HG02884 (cell line): ENCODE results near the gene KLHL36.
"Not testable (repeated sequence)": the region's sequence is repeated elsewhere in the genome, so short reads cannot be mapped to it uniquely, and the experiment has no call there.

ENCODE experiments used
- ATAC-seq: cut with Tn5 transposase; IDR thresholded peaks from one replicate; pipeline ENCODE4 v1.9.1; 2021; ENCODE audit warnings: mild to moderate bottlenecking, moderate library complexity; ENCODE audit not compliant: unreplicated experiment

The KLHL36 gene

DNA sequence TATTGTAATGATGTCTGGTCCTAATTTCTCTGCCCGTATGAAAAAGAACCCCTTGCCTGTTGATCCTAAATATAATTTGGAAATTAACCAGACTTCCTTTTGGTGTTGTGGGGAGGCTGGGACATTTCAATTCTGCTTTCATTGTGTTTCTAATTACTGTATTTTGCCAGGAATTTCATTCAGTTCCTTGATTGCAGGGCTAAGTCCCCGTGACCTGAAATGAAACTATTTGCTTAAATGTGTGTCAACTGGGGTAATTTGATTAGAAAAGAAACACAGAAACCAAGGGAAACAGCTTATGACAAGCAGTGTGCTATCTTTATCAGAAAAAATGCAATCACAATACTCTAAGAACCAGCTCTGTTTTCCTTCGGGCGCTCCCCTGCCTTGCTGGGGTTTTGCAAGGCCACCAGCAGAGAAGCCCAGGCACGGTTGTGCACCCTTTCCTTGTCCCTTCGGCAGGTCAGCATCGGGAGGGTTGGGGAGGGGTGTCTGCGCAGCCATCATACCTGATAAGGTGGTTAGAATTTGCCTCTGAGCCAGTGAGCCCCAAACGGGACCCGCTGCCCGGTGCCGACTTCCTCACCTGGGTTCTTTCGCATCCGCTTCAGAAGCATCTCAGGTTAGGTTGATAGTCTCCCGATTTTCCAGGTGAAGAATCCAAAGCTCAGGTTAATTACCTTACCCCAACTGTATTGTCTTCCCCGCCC, 19.4 kb downstream of the KLHL36 start:
- ATAC-seq, result no peak

DNA sequence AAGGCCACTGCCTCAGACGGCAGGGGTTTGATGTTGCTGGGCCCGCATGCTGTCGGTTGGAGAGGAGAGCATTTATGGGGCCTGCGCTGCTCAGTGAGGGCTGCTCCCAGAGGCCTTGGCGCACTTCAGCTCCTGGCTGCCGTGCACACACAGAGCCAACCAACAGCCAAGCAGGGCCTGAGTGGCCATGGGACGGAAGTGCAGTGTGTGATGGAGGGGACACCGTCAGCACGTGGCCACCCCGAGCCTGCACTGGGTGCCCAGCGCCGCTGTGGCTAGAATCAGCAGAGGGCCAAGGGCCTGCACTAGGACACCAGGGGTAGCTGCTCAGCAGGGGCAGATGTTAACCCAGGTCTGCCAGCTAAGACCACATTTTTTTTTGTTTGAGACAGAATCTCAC, 21.8 kb downstream of the KLHL36 start:
- no peak for ATAC-seq

DNA sequence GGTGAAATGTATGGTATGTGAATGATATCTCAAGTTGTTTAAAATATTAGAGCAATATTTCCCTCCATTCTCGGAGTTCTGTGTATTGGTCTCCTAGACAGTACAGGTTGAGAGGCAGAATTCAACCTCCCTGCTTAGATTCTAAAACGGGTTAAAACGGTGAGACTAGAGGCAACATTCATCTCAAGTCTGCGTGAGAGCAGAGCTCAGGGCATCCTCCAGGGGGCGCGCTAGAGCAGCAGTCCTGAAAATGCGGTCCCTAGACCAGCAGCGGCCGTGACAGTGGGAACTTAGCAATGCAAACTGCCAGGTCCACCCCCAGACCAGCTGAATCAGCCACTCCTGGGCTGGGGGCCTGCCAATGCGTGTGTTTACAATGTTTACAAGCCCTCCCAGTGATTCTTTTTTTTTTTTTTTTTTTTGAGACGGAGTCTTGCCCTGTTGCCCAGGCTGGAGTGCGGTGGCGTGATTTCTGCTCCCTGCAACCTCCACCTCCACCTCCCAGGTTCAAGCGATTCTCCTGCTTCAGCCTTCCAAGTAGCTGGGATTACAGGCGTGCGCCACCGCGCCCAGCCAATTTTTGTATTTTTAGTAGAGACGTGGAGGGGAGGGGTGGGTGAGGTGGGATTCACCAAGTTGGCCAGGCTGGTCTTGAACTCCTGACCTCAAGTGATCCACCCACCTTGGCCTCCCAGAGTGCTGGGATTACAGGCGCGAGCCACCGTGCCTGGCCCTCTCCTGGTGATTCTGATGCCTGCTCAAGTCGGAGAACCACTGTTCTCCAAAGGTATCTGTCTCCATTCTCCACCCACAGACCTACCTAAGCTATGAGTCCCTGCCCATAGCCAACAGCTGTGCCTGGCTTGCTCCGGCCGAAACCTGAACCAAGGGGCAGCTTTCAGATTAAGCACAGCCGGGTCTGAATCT, 24.2 kb downstream of the KLHL36 start:
- ATAC-seq, result no peak

DNA sequence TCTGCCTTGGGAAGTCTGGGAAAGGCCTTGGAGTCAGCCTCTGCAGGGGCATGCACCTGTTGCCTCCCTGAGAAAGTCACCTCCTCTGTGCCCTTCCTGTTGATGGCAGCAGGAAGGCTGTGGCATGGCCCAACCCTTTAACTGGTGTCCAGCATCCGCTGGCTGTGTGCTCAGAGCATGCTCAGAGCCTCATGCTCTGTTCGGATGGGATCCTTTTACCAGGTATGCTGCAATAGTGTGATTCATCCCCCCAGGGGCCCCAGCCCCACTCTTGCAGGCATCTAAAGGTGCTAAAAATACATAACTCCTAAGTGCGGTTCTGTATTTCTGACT, 24.9 kb downstream of the KLHL36 start:
- ATAC-seq, result no peak

DNA sequence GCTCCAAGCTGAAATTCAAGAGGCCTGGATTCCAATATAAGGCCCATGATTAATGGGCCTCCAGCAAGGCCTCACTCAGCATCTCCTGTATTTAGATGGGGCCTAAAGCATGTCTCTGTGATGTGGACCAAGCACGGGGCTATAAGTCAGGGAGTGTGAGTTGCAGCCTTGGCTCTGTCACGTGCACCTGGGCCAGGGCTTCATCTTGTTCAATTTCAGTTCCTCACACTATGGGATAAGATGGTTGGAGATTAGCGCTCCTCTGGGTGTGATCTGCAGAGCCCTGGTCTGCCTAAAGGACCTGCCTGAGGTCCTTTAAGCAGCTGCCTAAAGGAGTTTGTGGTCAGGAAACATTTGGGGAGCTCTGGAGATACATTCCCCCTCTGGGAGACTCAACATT, 25.2 kb downstream of the KLHL36 start:
- no peak for ATAC-seq

DNA sequence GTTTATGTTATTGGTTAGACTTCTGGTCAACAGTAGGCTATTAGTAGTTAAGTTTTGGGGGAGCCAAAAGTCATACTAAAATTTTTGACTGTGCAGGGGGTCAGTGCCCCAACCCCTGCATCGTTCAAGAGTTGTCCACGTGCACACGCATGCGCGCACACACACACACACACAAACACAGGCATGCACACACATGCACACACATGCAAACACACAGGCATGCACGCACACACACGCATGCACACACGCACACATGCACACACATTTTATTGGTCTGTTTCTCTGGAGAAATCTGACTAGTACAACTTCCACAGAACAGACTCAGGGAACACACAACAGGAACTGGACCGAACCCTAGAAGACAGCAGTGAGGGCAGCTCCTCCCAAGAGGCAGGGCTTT, 27.1 kb downstream of the KLHL36 start:
- no peak for ATAC-seq

DNA sequence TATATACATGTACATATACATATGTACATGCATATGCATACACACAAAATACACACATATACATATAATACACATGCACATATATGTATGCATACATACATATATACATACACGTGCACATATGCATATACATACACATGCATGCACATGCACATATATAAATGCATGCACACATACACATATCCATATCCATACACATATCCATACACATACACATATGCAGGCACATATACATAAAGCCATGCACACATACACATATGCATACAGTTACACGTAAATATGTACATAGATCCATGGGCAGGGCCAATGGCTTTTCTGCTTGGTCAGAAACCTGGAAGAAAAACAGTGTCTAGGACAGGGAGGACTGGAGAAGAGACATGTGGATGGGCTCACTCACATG, 27.6 kb downstream of the KLHL36 start:
- ATAC-seq, result no peak

DNA sequence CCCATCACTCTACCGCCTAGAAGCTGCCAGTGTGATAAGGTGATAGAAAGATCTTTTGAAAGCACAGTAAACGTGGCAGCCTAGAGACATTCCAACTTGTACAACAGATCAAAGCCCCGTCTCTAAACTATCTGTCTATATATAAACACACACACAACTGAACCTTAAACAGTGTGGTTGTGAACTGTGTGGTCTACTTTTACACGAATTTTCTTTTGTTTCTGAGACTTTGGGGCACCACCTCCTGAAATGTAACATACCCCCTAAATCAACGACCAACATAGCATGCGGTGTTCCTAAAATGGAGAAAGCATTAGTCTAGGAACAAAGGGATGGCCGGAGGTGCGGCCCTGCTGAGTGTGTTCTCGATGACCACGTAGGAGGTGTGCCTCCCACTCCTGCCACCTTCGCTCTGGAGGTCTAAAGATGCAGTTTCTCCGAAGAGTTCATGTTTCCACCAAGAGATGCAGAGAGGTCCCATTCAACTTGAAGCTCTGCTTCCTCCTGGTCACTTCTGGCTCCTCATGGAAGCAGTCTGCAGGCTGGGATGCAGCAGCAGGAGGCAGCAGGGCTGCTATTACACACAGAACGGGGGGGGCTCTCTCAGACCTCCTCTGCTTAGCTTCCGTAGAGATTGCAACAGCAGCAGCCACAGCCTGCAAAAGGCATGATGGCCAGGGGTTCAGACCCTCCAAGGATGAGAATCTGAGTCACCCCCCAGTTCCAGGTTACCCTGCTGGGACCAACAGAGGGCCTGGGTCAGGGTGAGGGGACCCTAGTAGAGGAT, 28.9 kb downstream of the KLHL36 start:
- ATAC-seq, result no peak

DNA sequence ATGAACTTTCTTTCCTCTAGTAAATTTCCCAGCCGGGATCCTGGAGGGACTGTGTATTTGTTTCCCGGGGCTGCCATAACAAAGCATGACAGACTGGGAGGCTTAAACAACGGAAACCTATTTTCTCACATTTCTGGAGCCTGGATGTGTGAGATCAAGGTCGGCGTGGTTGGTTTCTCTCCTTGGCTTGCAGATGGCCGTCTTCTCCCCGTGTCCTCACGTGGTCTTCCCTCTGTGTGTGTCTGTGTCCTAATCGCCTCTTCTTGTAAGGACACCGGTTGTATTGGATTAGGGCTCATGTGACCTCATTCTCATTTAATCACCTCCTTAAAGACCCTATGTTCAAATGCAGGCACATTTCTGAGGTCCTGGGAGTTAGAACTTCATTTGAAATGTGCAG, 29.5 kb downstream of the KLHL36 start:
- ATAC-seq, result no peak

DNA sequence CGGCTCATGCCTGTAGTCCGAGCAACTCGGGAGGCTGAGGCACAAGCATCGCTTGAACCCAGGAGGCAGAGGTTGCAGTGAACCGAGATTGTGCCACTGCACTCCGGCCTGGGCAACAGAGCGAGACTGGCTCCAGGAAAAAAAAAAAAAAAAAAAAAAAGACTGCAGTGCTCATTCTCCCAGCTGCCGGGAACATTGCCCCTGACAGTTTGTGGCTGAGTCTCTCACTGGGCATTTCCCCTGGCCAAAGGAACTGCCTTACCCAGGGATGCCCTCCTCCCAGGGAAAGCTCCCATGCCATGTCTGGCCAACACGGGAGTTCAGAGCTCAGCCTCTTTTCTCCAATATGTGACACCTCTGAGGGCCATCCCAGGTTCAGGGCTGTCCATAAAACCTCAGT, 30.2 kb downstream of the KLHL36 start:
- no peak for ATAC-seq

DNA sequence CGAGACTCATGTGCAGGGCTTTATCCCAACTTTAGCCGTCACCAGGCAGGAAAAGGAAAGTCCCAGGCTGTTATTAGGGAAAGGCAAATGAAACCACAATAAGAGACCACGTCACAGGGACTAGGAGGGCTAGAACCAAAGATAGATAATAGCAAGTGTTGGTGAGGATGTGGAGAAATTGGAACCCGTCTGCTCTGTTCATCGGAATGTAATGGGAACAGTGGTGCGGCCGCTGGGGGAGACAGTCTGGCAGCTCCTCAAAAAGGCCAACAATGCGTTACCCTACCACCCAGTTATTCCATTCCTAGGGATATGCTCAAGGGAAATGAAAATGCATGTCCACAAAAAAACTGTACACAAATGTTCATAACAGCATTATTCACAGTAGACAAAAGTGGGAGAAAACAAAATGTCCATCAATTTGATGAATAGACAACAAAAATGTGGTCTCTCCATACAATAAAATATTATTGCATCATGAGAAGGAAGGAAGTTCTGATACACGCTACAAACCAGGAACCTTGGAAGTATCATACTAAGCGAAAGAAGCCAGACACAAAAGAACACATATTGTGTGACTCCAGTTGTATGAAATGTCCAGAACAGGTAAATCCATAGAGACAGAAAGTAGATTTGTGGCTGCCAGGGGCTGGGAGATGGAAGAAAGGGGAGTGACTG, 32.0 kb downstream of the KLHL36 start:
- no peak for ATAC-seq

DNA sequence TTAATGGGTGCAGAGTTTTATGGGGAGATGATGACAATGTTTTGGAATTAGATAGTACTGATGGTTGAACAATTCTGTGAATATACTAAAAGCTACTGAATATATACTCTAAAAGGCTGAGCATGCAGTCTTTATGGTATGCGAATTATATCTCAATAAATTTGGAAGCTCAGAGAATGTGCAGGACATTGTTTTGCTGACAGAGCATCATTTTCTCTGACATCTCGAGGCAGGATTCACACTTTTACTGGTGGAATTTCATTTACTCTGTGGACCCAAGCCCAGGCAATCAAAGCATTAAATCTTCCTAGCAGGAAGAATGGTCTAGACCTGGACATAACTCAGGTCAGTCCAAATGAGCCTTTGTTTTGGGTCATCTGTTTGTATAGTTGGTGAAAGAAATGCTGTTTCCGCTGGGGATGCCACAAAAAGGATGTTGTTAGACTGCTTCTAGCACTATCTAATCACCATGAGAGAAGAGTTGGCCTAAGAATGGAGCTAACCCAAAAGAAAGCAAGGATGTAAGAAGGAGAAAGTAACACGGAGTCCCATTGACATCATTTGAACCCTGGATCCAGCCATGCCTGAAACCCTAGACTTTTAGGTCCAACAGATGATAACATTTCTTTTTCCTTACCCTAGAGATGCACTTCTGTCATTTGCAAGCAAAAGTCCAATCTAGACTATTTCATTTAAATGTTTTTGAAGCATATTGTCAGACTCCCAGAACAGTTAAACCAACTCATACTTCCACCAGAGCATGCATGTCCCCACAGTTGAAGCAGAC, 32.7 kb downstream of the KLHL36 start:
- no peak for ATAC-seq

DNA sequence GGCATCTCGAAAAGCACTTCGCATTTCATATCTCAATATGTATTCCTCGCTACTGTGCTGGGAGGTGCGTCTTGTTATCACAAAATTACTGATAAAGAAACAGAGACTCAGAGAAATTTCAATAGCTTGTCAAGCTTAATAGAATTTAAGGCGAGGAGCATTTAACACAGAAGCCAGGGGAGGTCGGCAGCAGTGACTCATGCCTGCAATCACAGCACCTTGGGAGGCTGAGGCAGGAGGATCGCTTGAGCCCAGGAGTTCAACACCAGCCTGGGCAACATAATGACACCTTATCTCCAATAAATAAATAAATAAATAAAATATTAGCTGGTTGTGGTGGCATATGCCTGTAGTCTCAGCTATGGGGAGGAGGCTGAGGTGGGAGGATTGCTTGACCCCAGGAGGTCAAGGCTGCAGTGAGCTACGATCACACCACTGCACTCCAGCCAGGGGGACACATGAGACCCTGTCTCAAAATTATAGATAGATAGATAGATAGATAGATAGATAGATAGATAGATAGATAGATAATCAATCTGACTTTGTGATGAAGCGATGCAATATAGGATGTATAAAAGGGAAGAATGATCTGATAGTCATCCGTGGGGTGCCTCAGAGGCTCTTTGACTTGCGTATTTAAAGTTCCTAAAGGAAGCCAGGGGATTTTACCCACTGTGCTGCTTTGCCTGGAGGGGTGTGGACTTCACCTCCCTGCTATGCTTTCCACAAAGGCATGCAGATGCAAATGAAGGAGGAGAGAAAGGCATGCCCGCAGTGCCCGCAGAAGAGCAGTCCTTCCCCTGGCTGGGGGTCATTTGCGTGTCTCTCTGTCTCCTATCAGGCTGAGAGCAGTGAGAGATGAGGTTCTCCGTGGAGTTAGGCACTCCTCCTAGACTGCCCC, 35.6 kb downstream of the KLHL36 start:
- no peak for ATAC-seq

DNA sequence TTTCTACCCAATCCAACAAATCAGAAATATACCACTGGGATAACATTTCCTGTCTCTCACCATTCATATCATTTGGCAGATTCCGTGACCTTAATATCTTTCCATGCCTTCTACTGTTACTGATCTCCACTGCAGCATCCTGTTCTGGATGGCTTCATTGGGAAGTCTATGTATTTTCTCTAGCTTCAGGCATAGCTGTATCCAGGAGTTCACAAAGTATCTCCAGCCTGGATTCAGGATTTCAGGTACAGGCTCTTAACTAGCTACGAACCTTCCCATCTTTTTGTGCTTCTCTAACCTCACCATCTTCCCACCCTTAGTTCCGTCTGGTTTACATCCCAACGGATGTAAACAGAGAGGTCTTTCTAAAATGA, 36.3 kb downstream of the KLHL36 start:
- ATAC-seq, result no peak

DNA sequence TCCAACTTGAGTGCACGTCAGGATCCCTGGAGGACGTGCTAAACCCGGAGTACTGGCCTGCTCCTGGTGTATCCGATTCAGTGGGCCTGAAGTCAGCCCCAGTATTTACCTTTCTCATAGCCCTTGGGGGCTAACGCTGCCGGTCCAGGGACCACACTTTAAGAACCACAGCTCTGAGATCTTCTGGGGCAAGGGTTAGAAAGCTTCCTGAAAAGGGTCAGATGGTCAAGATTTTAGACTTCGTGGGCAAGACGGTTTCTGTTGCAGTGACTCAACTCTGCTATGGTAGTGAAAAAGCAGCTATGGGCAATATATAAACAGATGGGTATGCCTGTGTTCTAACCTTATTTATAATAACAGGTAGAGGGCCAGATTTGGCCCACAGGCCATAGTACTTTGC, 36.9 kb downstream of the KLHL36 start:
- ATAC-seq, result no peak

DNA sequence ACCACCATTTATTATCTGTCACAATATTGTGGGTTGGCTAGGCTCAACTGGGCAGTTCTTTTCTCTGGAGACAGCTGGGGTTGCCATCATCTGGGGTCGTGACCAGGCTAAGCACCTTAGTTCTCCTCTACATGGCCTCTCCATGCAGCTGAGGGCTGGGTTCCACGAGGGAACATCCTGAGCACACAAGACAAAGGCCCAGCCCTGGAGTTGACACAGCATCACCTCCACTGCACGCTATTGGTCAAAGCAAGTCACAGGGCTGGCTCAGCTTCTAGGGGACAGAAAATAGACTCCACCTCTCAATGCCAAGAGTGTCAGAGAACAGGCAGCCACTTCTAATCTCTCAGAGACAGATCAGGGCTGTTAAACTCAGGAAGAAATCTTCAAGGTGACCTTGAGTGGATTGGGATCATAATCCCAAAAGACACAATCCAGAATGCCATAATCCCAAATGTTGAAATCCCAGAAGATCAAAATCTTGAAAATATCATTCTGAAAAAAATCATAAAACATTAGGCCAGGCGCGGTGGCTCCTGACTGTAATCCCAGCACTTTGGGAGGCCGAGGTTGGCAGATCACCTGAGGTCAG, 38.5 kb downstream of the KLHL36 start:
- ATAC-seq, result no peak

DNA sequence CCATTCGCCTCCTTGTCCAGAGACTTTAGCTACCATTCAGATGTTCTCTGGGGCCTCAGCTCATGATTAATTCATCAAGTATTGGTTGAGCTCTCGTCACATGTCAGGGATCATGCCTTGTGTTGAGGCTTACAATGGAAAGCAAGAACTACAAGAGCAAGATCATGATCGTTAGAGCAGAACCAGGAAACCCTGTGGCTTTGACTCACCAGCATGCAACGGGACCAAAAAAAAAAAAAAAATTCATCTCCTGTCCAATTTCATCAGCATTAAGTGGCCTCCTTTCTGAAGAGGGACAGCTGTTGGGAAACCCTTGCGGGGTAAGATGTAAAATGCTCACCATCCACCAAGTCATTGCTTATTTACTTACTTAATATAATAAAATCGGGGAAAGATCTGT, 39.4 kb downstream of the KLHL36 start:
- ATAC-seq, result peak; percentile 68

DNA sequence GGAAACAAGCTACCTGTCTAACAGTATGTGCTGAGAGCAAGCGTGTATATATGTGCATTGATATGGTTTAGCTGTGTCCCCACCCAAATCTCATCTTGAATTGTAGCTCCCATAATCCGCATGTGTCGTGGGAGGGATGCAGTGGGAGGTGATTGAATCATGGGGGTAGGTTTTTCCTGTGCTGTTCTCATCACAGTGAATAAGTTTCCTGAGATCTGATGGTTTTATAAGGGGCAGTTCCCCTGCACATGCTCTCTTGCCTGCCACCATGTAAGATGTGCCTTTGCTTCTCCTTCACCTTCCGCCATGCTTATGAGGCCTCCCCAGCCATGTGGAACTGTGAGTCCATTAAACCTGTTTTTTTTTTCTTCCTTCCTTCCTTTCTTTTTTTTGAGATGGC, 39.9 kb downstream of the KLHL36 start:
- not testable (repeated sequence) for ATAC-seq

DNA sequence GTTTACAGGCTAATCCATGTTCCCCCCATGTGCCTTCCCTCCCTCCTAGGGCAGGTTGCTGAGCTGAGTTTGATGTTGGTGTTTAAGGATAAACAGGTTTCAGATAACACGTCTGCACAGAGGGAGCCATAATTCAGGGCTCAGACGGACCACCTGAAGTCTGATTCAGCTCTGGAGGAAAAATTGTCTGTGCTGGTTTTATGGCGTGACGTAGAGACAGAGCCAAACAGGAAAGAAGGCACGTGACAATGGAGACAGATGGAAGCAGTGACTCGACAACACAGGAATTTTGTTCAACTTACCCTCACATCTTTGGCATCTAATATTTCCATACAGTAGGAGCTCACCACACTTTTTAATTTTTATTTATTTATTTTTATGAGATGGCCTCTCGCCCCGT, 40.8 kb downstream of the KLHL36 start:
- no peak for ATAC-seq
